ENCODE results near the gene PRKAG2.

The PRKAG2 gene

GRCh38 chr7:151838861-151839381, 38.0 kb downstream of the PRKAG2 start:
- Histone ChIP-seq H3K9ac (ENCODE audit: low read length) (no peak overlapping the region), H3K4me1 (ENCODE audit: control insufficient read depth, insufficient read depth, low read length) (peaks cover 14% of the 10 kb centered on the region), H3K27me3 (ENCODE audit: control insufficient read depth, insufficient read depth, low read length) (no peaks in the 10 kb centered on the region), H3K36me3 (ENCODE audit: control insufficient read depth, insufficient read depth, low read length) (no peaks in the 10 kb centered on the region), H3K9me3 (ENCODE audit: control insufficient read depth, low read length) (no peaks in the 10 kb centered on the region), H3K4me3 (ENCODE audit: low read length) (no peak overlapping the region)

GRCh38 chr7:151838072-151838471, 38.8 kb downstream of the PRKAG2 start:
- Histone ChIP-seq H3K4me3 (ENCODE audit: low read length) (no peak overlapping the region), H3K9me3 (ENCODE audit: control insufficient read depth, low read length) (no peaks in the 10 kb centered on the region), H3K27me3 (ENCODE audit: control insufficient read depth, insufficient read depth, low read length) (no peaks in the 10 kb centered on the region), H3K36me3 (ENCODE audit: control insufficient read depth, insufficient read depth, low read length) (no peaks in the 10 kb centered on the region), H3K4me1 (ENCODE audit: control insufficient read depth, insufficient read depth, low read length) (peaks cover 10% of the 10 kb centered on the region), H3K9ac (ENCODE audit: low read length) (peak overlapping the region; percentile 9)

- Histone ChIP-seq H3K27me3 (ENCODE audit: control insufficient read depth, insufficient read depth, low read length) (no peaks in the 10 kb centered on the region), H3K9me3 (ENCODE audit: control insufficient read depth, low read length) (no peaks in the 10 kb centered on the region), H3K4me3 (ENCODE audit: low read length) (no peak overlapping the region), H3K36me3 (ENCODE audit: control insufficient read depth, insufficient read depth, low read length) (no peaks in the 10 kb centered on the region), H3K9ac (ENCODE audit: low read length) (peak overlapping the region; percentile 9), H3K4me1 (ENCODE audit: control insufficient read depth, insufficient read depth, low read length) (peaks cover 10% of the 10 kb centered on the region)
Observed at GRCh38 chr7:151837285-151838042, 39.5 kb downstream of the PRKAG2 start.

GRCh38 chr7:151836927-151837205, 40.0 kb downstream of the PRKAG2 start:
- peaks cover 10% of the 10 kb centered on the region for H3K4me1 ChIP-seq (ENCODE audit: control insufficient read depth, insufficient read depth, low read length)
- no peaks in the 10 kb centered on the region for H3K27me3 ChIP-seq (ENCODE audit: control insufficient read depth, insufficient read depth, low read length)
- H3K9me3 ChIP-seq (ENCODE audit: control insufficient read depth, low read length): no peaks in the 10 kb centered on the region
- H3K9ac ChIP-seq (ENCODE audit: low read length): no peak overlapping the region
- no peaks in the 10 kb centered on the region for H3K36me3 ChIP-seq (ENCODE audit: control insufficient read depth, insufficient read depth, low read length)
- H3K4me3 ChIP-seq (ENCODE audit: low read length): no peak overlapping the region

- Histone ChIP-seq H3K4me1 (ENCODE audit: control insufficient read depth, insufficient read depth, low read length) (peaks cover 10% of the 10 kb centered on the region), H3K9ac (ENCODE audit: low read length) (no peak overlapping the region), H3K27me3 (ENCODE audit: control insufficient read depth, insufficient read depth, low read length) (no peaks in the 10 kb centered on the region), H3K36me3 (ENCODE audit: control insufficient read depth, insufficient read depth, low read length) (no peaks in the 10 kb centered on the region), H3K4me3 (ENCODE audit: low read length) (no peak overlapping the region), H3K9me3 (ENCODE audit: control insufficient read depth, low read length) (no peaks in the 10 kb centered on the region)
Observed at GRCh38 chr7:151836191-151836926, 40.6 kb downstream of the PRKAG2 start.

- H3K9me3 ChIP-seq (ENCODE audit: control insufficient read depth, low read length): no peaks in the 10 kb centered on the region
- H3K4me1 ChIP-seq (ENCODE audit: control insufficient read depth, insufficient read depth, low read length): peaks cover 10% of the 10 kb centered on the region
- no peaks in the 10 kb centered on the region for H3K36me3 ChIP-seq (ENCODE audit: control insufficient read depth, insufficient read depth, low read length)
- H3K9ac ChIP-seq (ENCODE audit: low read length): no peak overlapping the region
- no peak overlapping the region for H3K4me3 ChIP-seq (ENCODE audit: low read length)
- no peaks in the 10 kb centered on the region for H3K27me3 ChIP-seq (ENCODE audit: control insufficient read depth, insufficient read depth, low read length)
Observed at GRCh38 chr7:151835636-151836035, 41.3 kb downstream of the PRKAG2 start.

GRCh38 chr7:151834271-151835035, 42.5 kb downstream of the PRKAG2 start:
- no peaks in the 10 kb centered on the region for H3K27me3 ChIP-seq (ENCODE audit: control insufficient read depth, insufficient read depth, low read length)

GRCh38 chr7:151833691-151834090, 43.2 kb downstream of the PRKAG2 start:
- H3K27me3 ChIP-seq (ENCODE audit: control insufficient read depth, insufficient read depth, low read length): no peaks in the 10 kb centered on the region
- peaks cover 10% of the 10 kb centered on the region for H3K4me1 ChIP-seq (ENCODE audit: control insufficient read depth, insufficient read depth, low read length)
- no peak overlapping the region for H3K9ac ChIP-seq (ENCODE audit: low read length)
- H3K4me3 ChIP-seq (ENCODE audit: low read length): no peak overlapping the region
- H3K36me3 ChIP-seq (ENCODE audit: control insufficient read depth, insufficient read depth, low read length): no peaks in the 10 kb centered on the region
- no peaks in the 10 kb centered on the region for H3K9me3 ChIP-seq (ENCODE audit: control insufficient read depth, low read length)

More at GRCh38 chr7:151834271-151835035, 42.5 kb downstream of the PRKAG2 start:
- H3K36me3 ChIP-seq (ENCODE audit: control insufficient read depth, insufficient read depth, low read length): no peaks in the 10 kb centered on the region
- H3K4me1 ChIP-seq (ENCODE audit: control insufficient read depth, insufficient read depth, low read length): peaks cover 10% of the 10 kb centered on the region
- H3K4me3 ChIP-seq (ENCODE audit: low read length): no peak overlapping the region
- no peak overlapping the region for H3K9ac ChIP-seq (ENCODE audit: low read length)
- H3K9me3 ChIP-seq (ENCODE audit: control insufficient read depth, low read length): no peaks in the 10 kb centered on the region

- no peak overlapping the region for H3K4me3 ChIP-seq (ENCODE audit: low read length)
- no peak overlapping the region for H3K9ac ChIP-seq (ENCODE audit: low read length)
- H3K4me1 ChIP-seq (ENCODE audit: control insufficient read depth, insufficient read depth, low read length): peaks cover 8% of the 10 kb centered on the region
- H3K9me3 ChIP-seq (ENCODE audit: control insufficient read depth, low read length): no peaks in the 10 kb centered on the region
- no peaks in the 10 kb centered on the region for H3K27me3 ChIP-seq (ENCODE audit: control insufficient read depth, insufficient read depth, low read length)
- no peaks in the 10 kb centered on the region for H3K36me3 ChIP-seq (ENCODE audit: control insufficient read depth, insufficient read depth, low read length)
Observed at GRCh38 chr7:151833213-151833651, 43.7 kb downstream of the PRKAG2 start.

- H3K4me3 ChIP-seq (ENCODE audit: low read length): no peak overlapping the region
- H3K27me3 ChIP-seq (ENCODE audit: control insufficient read depth, insufficient read depth, low read length): no peaks in the 10 kb centered on the region
- peaks cover 2% of the 10 kb centered on the region for H3K4me1 ChIP-seq (ENCODE audit: control insufficient read depth, insufficient read depth, low read length)
- no peaks in the 10 kb centered on the region for H3K9me3 ChIP-seq (ENCODE audit: control insufficient read depth, low read length)
- no peak overlapping the region for H3K9ac ChIP-seq (ENCODE audit: low read length)
- no peaks in the 10 kb centered on the region for H3K36me3 ChIP-seq (ENCODE audit: control insufficient read depth, insufficient read depth, low read length)
Observed at GRCh38 chr7:151832656-151833055, 44.3 kb downstream of the PRKAG2 start.

GRCh38 chr7:151832138-151832537, 44.8 kb downstream of the PRKAG2 start:
- H3K27me3 ChIP-seq (ENCODE audit: control insufficient read depth, insufficient read depth, low read length): no peaks in the 10 kb centered on the region
- H3K9ac ChIP-seq (ENCODE audit: low read length): no peak overlapping the region
- no peaks in the 10 kb centered on the region for H3K36me3 ChIP-seq (ENCODE audit: control insufficient read depth, insufficient read depth, low read length)
- no peaks in the 10 kb centered on the region for H3K9me3 ChIP-seq (ENCODE audit: control insufficient read depth, low read length)
- H3K4me3 ChIP-seq (ENCODE audit: low read length): no peak overlapping the region
- no peaks in the 10 kb centered on the region for H3K4me1 ChIP-seq (ENCODE audit: control insufficient read depth, insufficient read depth, low read length)

GRCh38 chr7:151831606-151832005, 45.3 kb downstream of the PRKAG2 start:
- no peaks in the 10 kb centered on the region for H3K36me3 ChIP-seq (ENCODE audit: control insufficient read depth, insufficient read depth, low read length)

More at GRCh38 chr7:151831606-151832005, 45.3 kb downstream of the PRKAG2 start:
- H3K27me3 ChIP-seq (ENCODE audit: control insufficient read depth, insufficient read depth, low read length): no peaks in the 10 kb centered on the region
- peaks cover 4% of the 10 kb centered on the region for H3K4me1 ChIP-seq (ENCODE audit: control insufficient read depth, insufficient read depth, low read length)
- H3K4me3 ChIP-seq (ENCODE audit: low read length): no peak overlapping the region
- no peaks in the 10 kb centered on the region for H3K9me3 ChIP-seq (ENCODE audit: control insufficient read depth, low read length)
- no peak overlapping the region for H3K9ac ChIP-seq (ENCODE audit: low read length)

Measured in mucosa of stomach (tissue), 1 donor.